Duodenal mucosa (tissue), 2 donors: ENCODE results near the gene SVBP.

Experiments
- H3K27ac ChIP-seq: one replicate; pipeline ENCODE4 v1.7.0; 2013; ENCODE audit warnings: low read depth, low read length
- H3K27me3 ChIP-seq, 2 donors: one replicate each; pipeline ENCODE4 v1.7.0; 2013; ENCODE audit warnings: low read length in 2 of 2, control low read depth in 1 of 2; ENCODE audit not compliant: insufficient read depth in 2 of 2, control insufficient read depth in 1 of 2
- H3K36me3 ChIP-seq, 2 donors: one replicate each; pipeline ENCODE4 v1.7.0; 2013; ENCODE audit warnings: low read length in 2 of 2, control low read depth in 1 of 2; ENCODE audit not compliant: insufficient read depth in 2 of 2, control insufficient read depth in 1 of 2
- H3K4me1 ChIP-seq, 2 donors: one replicate each; pipeline ENCODE4 v1.7.0; 2013; ENCODE audit warnings: low read length in 2 of 2, control low read depth in 1 of 2; ENCODE audit not compliant: insufficient read depth in 2 of 2, control insufficient read depth in 1 of 2
- H3K4me3 ChIP-seq, 2 donors: one replicate each; pipeline ENCODE4 v1.7.0; 2013; ENCODE audit warnings: low read length in 2 of 2, low read depth in 1 of 2
- H3K9ac ChIP-seq, 2 donors: one replicate each; pipeline ENCODE4 v1.7.0; 2013; ENCODE audit warnings: low read length in 2 of 2, low read depth in 1 of 2
- H3K9me3 ChIP-seq, 2 donors: one replicate each; pipeline ENCODE4 v1.7.0; 2013; ENCODE audit warnings: low read length in 2 of 2, control low read depth in 1 of 2; ENCODE audit not compliant: control insufficient read depth in 1 of 2

SVBP gene

DNA sequence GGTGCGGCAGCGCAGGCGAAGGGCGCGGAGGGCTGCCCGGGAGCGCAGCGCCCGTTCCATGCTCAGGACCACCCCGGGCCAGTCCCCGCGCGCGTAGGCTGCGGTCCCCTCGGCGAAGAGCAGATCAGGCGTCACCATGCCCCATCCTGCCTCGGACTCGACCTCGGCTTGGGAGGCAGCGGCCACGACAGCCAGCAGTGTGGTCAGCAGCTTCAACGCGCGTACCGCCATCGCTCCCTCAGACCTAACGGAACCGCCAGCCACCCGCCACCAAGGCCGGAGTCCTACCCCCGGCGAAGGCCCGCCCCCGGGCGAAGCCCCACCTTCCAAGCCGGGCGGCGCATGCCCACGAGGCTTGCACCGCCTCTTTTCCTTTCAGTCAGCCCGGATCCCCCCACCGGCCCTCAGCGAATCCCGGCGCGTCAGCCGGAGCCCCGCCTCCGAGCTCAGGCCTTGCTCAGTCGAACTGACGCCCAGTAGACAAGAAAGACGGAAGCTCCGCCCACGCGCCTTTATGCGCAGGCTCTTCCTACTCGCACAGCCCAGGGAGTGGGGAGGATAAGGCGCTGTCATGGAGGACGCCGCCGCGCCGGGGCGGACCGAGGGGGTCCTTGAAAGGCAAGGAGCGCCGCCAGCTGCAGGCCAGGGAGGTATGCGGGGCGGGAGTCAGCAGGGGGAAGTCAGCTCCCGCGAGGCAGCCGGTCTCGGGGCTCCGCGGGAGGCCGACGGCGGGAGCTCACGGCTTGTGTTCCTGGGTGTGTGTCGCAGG, 50.3 kb downstream of the SVBP start, which contains the start of the genes C1orf50 and P3H1:
C1orf50 (plus strand) TSS at position 509 of the 769 bp plus-strand sequence; CDS start at position 572, 63 bp downstream.
P3H1 (minus strand) TSS at position 288 of the 769 bp plus-strand sequence; CDS start at position 231, 57 bp downstream.
- peaks cover 16 to 28% of the 10 kb centered on the region in 2 donors for H3K4me1 ChIP-seq

DNA sequence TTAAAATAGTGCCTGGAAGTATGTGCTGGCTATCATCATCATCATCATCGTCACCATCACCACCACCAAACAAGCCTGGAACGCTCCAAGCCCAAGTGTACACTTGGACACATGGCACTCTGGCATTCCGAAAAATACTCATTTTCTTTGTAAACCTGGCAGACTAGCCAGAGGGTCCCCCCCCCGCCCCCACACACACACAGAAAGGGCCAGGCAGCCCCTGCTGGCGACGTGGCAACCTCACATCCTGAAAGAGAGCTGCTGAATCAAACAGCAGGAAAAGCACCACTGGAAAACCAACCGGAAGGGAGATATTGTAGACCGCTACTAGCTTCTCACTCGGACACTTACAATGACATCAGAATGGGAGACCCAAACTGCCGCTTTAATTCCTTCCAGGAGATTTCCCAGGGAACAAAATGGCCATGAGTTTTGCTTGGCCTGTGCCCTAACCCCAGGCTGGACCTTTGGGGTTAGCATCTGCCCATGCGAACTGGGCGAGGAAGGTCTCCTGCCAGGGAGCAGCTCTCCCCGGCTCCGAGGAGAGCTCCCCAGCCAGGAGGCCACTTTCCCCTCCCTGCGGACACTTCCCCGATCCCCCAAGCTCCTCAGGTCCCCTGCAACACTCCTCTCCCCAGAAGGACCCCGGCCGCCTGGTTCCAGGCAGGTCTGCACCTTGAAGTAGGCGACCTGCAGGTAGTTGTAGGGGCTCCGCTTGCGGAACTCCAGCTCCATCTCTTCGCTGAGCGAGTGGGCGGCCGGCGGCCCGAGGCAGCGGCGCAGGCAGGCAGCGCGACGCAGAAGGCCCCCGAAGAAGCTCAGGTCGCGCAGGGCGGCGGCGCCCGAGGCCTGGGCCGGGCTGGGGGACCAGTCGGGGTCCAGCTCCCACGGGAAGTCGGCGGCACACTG, 51.1 kb downstream of the SVBP start:
- Histone ChIP-seq H3K36me3 (peaks cover 0 to 3% of the 10 kb centered on the region in 2 donors), H3K9me3 (no peaks in the 10 kb centered on the region), H3K4me1 (peaks cover 16 to 28% of the 10 kb centered on the region in 2 donors)

More for the DNA sequence above, 50.3 kb downstream of the SVBP start, which contains the start of the genes C1orf50 and P3H1:
- peak within 1 kb of the TSS; percentile 93 to 94 for H3K4me3 ChIP-seq
- H3K9ac ChIP-seq = peak within 1 kb of the TSS; percentile 89 to 97
- H3K27ac ChIP-seq = peak within 1 kb of the TSS; percentile 84
- H3K27me3 ChIP-seq = no peaks in the 10 kb centered on the region
- no peaks in the 10 kb centered on the region for H3K9me3 ChIP-seq
- peaks cover 0 to 3% of the 10 kb centered on the region in 2 donors for H3K36me3 ChIP-seq

DNA sequence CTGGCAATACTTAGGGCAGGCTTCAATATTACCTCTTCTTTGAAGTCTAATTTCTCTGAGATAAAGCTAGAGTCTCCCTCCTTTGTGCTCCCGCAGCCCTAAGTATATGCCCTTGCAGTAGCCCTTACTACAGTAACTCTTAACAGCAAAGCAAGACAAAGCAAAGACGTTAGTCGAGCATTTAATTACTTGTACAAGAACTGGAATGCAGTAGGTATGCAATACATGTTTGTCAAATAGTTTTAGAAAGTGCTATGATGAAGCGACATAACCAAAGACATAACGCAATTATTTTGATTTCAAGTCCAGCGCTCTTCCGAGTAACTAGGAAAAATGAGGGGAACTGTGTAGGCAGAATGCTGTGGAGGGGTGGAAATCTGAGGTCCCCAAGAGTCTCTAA, 51.9 kb downstream of the SVBP start:
- peaks cover 0 to 3% of the 10 kb centered on the region in 2 donors for H3K36me3 ChIP-seq
- no peaks in the 10 kb centered on the region for H3K27me3 ChIP-seq
- peaks cover 16 to 28% of the 10 kb centered on the region in 2 donors for H3K4me1 ChIP-seq
- H3K27ac ChIP-seq = no peak overlapping the region
- H3K9me3 ChIP-seq = no peaks in the 10 kb centered on the region
- peak overlapping the region; percentile 88 to 94 for H3K4me3 ChIP-seq
- peak overlapping the region; percentile 64 to 73 for H3K9ac ChIP-seq

More for the DNA sequence above, 51.1 kb downstream of the SVBP start:
- Histone ChIP-seq H3K27me3 (no peaks in the 10 kb centered on the region), H3K27ac (peak overlapping the region; percentile 84), H3K4me3 (peak overlapping the region; percentile 88 to 94), H3K9ac (peak overlapping the region; percentile 64 to 73)

DNA sequence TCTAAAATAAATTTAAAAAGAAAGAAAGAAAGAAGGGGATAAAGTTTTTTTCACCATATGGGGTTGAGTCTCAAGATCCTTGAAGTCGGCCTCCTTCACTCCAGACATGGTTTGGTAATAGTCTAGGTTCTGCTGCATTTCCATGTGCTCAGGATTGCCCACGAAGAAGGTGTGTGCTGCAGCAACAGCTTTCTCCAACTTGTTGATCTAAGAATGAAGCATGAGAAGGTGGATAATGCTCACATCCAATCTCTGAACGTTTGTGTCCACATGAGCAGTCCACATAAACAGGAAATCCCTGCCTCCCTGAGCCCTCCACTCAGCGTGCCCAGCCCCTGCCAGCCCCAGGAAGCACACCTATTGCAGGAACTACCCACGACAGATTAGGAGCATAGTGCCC, 54.9 kb downstream of the SVBP start:
- peaks cover 7 to 12% of the 10 kb centered on the region in 2 donors for H3K4me1 ChIP-seq
- H3K4me3 ChIP-seq = no peak overlapping the region
- no peak overlapping the region for H3K27ac ChIP-seq
- no peak overlapping the region for H3K9ac ChIP-seq
- H3K27me3 ChIP-seq = no peaks in the 10 kb centered on the region
- H3K9me3 ChIP-seq = no peaks in the 10 kb centered on the region
- peaks cover 8% of the 10 kb centered on the region in 2 donors for H3K36me3 ChIP-seq

DNA sequence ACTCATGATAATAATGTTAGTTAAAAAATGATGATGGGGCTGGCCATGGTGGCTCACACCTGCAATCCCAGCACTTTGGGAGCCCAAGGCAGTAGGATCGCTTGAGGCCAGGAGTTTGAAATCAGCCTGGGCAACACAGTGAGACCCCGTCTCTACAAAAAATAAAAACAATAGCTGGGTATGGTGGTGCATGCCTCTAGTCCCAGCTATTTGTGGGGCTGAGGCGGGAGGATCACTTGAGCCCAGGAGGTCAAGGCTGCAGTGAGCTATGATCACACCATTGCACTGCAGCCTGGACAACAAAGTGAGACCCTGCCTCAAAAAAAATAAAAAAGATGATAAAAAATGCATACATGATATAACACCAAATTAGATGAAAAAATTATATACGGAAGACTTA, 55.6 kb downstream of the SVBP start:
- Histone ChIP-seq H3K4me1 (peaks cover 7 to 12% of the 10 kb centered on the region in 2 donors), H3K4me3 (no peak overlapping the region), H3K27me3 (no peaks in the 10 kb centered on the region), H3K36me3 (peaks cover 8 to 9% of the 10 kb centered on the region in 2 donors), H3K9ac (no peak overlapping the region), H3K9me3 (no peaks in the 10 kb centered on the region), H3K27ac (no peak overlapping the region)

DNA sequence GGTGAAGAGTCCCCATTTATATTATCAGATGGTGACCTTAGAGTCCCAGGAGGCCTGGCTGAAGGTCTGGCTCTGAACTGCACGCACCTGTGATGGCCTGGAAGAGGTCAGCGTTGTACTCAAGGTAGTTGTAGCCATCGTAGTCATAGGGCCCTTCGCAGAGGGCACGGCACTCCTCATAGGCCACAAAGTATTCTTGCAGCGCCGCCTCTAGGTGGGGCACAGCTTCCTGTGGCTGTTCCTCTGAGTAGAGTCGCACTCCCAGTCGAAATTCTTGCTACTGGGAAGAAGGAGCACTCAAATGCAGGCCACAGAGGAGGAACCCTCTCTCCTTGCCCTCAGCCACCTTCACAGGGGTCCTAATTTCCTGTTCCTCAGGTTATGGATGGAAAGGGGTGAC, 58.1 kb downstream of the SVBP start:
- Histone ChIP-seq H3K36me3 (peaks cover 9 to 25% of the 10 kb centered on the region in 2 donors), H3K27ac (no peak overlapping the region), H3K9ac (no peak overlapping the region), H3K27me3 (no peaks in the 10 kb centered on the region), H3K4me3 (no peak overlapping the region), H3K9me3 (no peaks in the 10 kb centered on the region), H3K4me1 (no peaks in the 10 kb centered on the region)

DNA sequence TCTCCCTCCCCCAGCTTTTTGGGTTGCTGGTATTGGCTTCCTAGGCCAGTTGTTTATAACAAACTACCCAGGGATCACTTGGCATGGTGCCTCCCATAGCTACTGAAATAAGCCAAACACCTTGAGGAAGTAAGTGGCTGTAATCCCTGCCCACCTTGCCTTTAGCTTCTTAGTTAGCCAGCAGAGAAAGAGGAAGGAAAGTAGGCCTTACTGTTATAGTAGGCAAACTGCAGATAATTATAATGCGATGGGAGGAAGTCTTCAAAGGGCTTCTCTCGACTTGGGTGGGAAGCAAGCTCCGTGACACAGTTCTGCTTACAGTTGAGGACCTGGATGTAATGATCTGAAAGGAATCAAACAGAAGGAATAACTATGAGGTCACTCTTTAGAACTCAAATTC, 58.6 kb downstream of the SVBP start:
- no peak overlapping the region for H3K27ac ChIP-seq
- no peak overlapping the region for H3K4me3 ChIP-seq
- H3K27me3 ChIP-seq = no peaks in the 10 kb centered on the region
- H3K4me1 ChIP-seq = no peaks in the 10 kb centered on the region
- H3K36me3 ChIP-seq = peaks cover 9 to 27% of the 10 kb centered on the region in 2 donors
- no peaks in the 10 kb centered on the region for H3K9me3 ChIP-seq
- no peak overlapping the region for H3K9ac ChIP-seq

DNA sequence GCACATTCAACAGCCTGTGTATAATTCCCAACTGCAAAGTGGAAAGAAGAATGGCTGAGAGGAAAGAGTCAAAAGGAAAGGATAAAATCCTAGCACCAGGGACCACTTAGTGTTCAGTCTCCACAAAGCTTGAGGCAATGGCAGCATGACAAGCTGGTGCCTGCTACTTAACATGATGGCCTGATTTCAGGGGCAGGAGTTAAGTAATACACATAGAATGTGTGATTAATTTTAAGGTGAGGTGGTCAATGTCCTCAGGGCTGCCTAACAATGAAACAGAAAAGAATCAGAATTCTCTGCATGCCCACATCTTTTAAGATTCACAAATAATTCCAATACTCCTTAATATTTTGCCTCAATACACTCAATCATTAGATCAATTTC, 59.3 kb downstream of the SVBP start:
- Histone ChIP-seq H3K36me3 (peaks cover 12 to 31% of the 10 kb centered on the region in 2 donors), H3K9me3 (no peaks in the 10 kb centered on the region), H3K4me1 (peaks cover 0 to 5% of the 10 kb centered on the region in 2 donors), H3K4me3 (no peak overlapping the region), H3K9ac (no peak overlapping the region), H3K27ac (no peak overlapping the region), H3K27me3 (no peaks in the 10 kb centered on the region)
